GM12872 (cell line): ENCODE results near the gene NDEL1.

Source experiments
- CTCF ChIP-seq: IDR thresholded peaks from 3 replicates; pipeline ENCODE4 v1.5.1; 2011; ENCODE audit warnings: low read depth, mild to moderate bottlenecking, low read length, moderate library complexity; ENCODE audit not compliant: insufficient read depth

Gene NDEL1

GRCh38 chr17:8458128-8458527 is 22.4 kb downstream of the NDEL1 start:
- TF ChIP-seq CTCF: no peak

GRCh38 chr17:8459107-8459506 is 23.4 kb downstream of the NDEL1 start:
- no peak for TF ChIP-seq CTCF

- no peak for TF ChIP-seq CTCF
These were observed 24.1 kb downstream of the NDEL1 start for GRCh38 chr17:8459831-8460230.

DNA sequence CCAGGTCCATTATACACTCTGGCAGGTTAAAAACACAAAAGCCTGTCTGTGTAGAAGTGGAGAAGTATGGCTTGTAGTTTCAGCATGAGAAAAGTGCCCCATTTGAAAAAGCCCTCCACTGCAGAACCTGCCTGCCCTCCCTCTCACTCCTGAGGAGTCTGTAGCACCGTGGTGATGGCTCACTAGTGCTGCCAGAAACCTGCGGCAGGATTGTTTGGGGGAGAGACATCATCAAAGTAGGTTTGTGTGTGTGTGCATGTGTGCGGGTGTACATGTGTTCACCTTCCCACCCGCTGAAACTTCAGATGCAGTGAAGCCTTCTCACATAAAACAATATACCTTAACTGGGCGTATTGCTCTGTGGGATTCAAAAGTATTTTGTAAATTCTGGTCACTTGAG is 26.9 kb downstream of the NDEL1 start:
- no peak for TF ChIP-seq CTCF

DNA sequence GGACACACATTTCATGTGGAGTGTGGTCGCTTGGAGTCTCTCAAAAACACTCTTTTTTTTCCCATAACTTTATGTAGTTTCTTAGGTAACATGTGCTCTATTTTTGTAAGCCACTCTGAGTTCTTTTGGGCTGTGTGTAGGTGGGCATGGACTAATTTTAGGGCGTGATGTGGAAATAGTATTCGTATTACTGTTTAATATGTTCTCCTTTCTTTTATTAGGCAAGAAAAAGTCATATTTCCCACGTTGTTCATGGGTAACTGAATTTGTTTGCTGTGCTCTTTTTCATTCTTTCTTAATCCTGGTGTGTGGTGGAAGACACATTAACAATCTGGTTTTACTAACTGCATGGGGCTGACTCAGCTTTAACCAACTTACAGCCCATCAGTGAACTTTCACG is 27.4 kb downstream of the NDEL1 start:
- no peak for TF ChIP-seq CTCF

- TF ChIP-seq CTCF: no peak
These were observed 29.3 kb downstream of the NDEL1 start for GRCh38 chr17:8464941-8465340.

GRCh38 chr17:8465356-8465755 is 29.7 kb downstream of the NDEL1 start:
- no peak for TF ChIP-seq CTCF

GRCh38 chr17:8465759-8466158 is 30.1 kb downstream of the NDEL1 start:
- no peak for TF ChIP-seq CTCF
